Activated T-cell treated with anti-CD3 and anti-CD28 coated beads for 24 hours (primary cell): ENCODE data around the gene NANOS1.
"Not testable (repeated sequence)": the region's sequence is repeated elsewhere in the genome, so short reads cannot be mapped to it uniquely, and the experiment has no call there.

Experiments used
- DNase-seq: peaks from one replicate; pipeline ENCODE4 v3.0.0-alpha.2; 2020; ENCODE audit warnings: low read depth

NANOS1 gene

GRCh38 chr10:119007211-119007574 lies 22.3 kb upstream of the NANOS1 start:
- DNase-seq, result no peak

- peak; percentile 11 for DNase-seq
Measured at GRCh38 chr10:119020627-119020946, 8.9 kb upstream of the NANOS1 start.

DNA sequence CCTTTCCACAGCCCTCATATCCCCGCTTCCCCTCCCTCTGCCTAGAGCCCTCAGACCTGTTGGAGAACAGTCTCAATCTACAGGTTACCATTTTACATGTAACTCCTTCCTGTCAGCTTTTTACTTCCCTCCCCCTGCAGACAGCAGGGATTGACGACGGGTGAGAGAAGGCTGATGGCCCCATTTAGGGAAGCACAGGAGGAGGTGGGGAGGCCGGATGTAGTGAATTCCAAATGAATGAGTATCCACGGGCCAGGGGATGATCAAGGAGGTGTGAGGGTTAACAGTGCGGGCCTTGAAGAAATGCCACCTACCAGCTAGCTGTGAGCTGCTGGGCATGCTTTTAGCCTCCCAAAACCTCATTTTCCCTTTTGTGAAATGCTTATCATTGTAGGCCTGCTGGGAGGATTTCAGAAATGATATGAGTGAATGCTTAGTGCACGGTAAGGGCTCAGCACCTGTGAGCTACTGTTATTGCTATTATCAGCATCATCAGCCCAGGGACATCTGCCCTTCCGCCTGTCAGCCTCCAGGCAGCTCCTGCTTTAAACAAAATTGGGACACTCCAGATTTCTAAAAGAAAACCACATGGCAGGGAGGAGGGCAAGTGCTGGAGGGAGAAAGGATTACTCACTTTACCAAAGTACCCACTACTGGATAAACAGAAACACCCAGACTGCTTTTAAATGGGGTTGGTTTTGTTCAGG lies 6.5 kb upstream of the NANOS1 start:
- DNase-seq, result no peak

DNA sequence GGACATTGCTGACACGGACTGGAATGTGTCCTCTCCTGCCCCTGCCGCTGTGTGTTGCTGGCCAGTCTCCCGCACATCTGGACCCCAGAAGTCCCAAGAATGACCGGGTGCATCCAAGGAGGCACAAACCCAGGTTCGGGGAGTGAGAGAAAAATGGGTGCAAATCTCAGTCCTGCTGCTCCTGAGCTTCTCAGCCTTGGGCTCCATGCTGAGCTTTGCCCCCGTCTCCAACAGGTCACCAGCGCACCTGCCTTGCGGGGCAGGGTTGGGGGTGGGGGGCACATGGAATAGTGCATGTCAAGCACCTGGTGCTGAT lies 6.0 kb upstream of the NANOS1 start:
- DNase-seq, result no peak

GRCh38 chr10:119024882-119025281 lies 4.6 kb upstream of the NANOS1 start:
- DNase-seq, result no peak

DNA sequence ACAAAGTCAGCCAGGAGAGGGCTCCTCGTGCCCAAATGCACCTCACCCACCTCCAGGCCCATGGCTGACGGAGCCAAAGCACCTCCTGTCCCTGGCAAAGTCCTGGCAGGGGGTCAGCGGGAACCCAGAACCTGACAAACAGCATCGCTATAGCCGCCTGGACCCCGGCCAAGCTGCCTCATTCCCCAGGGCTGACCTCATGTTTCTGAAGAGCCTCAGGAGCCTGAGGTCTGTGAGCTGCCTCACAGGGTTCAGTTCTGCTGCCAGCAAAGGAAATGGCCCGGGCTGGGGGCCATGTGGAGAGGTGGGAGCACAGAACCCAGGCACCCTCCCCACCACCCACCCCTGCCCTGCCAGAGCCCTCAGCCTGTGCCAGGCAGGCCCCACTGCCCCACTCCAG lies 4.2 kb upstream of the NANOS1 start:
- no peak for DNase-seq

DNA sequence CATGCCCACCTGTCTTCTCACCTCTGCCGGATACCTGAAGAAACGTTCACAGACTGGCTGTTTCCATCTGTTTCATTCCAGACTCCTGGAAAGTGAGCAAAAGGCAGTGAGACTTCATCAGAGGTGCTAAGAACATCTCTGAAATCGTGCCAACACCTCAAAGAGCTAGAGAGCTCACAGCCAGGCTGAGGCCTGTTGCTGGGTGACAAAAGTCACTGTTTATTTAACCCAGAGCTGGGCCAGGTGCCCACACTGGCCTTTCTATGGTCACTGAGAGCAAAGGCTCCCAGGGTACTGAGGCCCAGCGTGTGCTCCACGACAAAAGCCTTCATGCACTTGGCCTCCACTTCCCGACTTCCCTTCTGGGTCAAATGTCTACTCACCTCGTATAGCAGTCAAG lies 3.7 kb upstream of the NANOS1 start:
- DNase-seq, result no peak

- DNase-seq, result no peak
Measured at GRCh38 chr10:119026301-119027110, 3.0 kb upstream of the NANOS1 start.

DNA sequence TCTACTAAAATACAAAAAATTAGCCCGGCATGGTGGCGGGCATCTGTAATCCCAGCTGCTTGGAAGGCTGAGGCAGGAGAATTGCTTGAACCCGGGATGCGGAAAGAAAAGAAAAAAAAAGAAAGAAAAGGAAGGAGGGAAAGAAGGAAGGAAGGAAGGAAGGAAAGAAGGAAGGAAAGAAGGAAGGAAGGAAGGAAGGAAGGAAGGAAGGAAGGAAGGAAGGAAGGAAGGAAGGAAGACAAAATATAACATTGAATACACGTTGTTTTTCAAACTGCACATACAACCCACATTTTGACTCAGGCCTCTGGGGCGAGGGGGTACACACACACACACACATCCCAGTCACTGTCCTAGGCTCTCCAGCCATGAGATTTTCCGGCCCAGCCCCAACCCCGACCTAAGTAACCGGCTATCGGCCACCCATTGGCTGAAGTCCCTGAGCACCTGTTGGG lies 1.0 kb upstream of the NANOS1 start:
- DNase-seq, result not testable (repeated sequence)

DNA sequence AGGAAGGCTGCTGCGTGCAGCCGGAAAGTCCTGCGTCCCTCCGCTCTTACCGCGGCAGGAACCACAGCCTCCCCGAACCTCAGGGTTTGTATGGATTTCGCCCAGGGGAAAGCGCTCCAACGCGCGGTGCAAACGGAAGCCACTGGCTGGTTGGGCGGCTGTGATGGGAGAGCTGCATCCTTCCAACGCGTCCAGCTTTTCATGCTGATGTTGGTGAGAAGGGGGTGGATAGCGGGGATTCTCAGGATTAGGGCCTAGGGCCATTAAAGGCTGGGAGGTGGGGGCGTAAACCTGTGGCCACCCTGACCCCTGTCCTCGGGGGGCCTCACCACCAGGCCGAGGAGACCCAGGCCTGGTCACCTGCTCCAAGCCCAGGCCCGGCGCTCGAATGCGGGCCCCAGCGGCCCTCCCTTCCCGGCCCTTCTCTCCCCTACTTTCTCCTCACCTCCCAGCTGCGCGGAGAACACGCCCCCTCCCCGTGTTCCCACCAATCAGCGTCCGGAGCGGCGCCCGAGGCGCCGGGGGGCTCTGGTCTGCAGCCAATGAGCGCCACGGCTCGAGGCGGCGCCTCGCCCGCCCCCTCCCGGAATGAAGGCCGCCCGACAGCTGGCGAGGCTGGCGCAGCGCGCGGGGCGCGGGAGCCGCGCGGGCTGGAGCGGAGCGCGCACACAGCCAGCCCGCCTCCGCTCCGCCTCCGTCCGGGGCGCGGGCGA lies 458 bp upstream of the NANOS1 start:
- DNase-seq, result peak; percentile 73

DNA sequence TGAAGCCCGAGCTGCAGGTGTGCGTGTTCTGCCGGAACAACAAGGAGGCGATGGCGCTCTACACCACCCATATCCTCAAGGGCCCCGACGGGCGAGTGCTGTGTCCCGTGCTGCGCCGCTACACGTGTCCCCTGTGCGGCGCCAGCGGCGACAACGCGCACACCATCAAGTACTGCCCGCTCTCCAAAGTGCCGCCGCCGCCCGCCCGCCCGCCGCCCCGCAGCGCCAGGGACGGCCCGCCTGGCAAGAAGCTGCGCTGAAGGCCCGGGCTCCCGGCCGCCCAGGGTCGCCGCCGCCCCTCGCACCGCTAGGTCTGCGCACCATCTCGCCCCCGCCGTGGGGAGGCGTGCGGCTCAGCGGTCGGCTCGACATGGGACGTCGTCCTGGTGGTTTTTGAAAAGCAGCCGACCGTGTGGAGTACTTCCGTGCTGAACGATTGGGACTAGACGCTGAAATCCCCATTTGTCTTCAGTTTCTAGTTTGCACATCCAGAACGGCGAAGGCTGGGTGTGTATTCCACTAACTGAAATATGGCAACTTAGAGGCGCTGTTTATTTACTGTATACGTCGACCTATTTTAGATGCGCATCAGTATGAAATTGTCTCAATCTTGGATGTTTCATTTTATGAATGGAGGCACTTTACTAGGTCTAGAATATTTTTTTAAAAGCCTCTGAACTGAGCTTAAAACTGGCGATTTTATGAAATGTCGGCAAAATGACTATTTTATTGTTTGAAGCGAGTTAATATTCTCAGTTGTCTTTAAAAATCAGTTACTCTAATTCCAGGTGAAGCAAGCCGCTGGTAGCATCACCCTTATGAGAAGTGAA lies 1.1 kb downstream of the NANOS1 start:
- DNase-seq, result peak; percentile 11

- DNase-seq, result no peak
Measured at GRCh38 chr10:119031496-119032059, 2.1 kb downstream of the NANOS1 start.

- DNase-seq, result no peak
Measured at GRCh38 chr10:119039161-119039560, 9.6 kb downstream of the NANOS1 start.

DNA sequence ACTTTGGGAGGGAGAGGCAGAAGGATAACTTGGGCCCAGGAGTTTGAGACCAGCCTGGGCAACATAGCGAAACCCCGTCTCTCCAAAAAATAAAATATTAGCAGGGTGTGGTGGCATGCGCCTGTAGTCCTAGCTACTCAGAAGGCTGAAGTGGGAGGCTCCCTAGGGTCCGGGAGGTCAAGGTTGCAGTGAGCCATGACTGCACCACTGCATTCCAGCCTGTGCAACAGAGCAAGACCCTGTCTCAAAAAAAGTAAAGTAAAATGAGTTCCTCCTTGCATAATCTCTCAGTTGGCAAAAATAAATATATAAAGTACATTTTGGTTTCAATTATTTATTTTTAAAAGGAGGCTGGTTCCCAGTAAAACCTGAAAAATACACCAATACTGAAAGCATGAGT lies 11.8 kb downstream of the NANOS1 start:
- DNase-seq, result no peak

DNA sequence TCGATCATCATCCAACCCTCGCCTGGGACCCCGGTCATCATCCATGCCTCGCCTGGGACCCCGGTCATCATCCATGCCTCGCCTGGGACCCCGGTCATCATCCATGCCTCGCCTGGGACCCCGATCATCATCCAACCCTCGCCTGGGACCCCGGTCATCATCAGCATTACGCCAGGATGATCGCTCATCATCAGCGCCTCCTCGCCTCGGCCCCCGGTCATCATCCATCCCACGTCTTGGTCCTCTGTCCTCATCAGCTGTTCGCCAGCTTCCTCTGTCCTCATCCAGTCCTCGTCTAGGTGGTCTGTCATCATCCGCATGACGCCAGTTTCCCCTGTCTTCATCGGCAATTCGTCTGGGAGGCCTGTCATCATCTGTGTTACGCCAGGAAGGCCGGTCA lies 12.7 kb downstream of the NANOS1 start:
- no peak for DNase-seq

- DNase-seq, result no peak
Measured at GRCh38 chr10:119045561-119045960, 16.0 kb downstream of the NANOS1 start.

DNA sequence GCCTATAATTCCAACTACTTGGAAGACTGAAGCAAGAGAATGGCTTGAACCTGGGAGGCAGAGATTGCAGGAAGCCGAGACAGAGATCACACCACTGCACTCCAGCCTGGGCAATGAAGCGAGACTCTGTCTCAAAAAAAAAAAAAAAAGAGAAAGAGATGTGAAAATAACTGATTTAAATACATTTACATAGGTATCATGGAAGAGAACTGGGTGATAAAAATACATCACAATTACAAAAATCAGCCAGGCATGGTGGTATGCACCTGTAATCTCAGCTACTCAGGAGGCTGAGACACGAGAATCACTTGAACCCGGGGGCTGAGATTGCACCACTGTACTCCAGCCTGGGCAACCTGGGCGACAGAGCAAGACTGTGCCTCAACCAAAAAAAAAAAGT lies 19.8 kb downstream of the NANOS1 start:
- DNase-seq, result no peak

DNA sequence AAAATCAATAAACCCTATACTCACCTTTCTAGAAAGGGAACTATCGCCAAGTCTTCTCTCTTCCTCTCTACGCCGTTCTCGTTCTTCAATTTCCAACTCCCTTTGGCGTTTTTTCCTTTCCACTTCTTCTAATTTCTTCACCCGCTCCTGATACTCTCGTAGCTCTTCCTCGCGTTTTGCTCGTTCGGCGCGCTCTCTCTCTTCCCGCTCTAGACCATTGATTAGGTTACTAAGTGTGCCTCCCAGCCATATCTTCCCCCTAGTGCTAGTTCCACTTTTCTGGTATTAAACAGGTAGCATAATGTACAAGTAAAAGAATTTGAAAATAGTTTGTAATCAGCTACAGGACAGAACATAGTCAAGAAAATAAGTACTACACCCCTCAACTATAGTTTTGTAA lies 20.3 kb downstream of the NANOS1 start:
- DNase-seq, result no peak

DNA sequence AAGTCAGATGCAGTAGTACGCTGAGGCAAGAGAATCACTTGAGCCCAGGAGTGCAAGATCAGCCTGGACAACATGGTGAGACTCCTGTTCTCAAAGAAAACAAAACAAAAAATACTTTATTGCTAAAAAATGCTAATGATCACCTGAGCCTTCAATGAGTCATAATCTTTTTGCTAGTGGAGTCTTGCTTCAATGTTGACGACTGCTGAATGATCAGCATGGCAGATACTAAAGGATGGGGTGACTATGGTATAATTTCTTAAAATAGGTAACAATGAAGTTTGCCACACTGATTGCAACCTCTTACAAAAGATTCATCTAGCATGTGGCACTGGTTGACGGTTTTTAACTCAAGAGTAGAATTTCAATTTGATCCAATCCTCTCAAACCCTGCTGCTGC lies 22.3 kb downstream of the NANOS1 start:
- DNase-seq, result no peak

- no peak for DNase-seq
Measured at GRCh38 chr10:119055472-119055871, 26.0 kb downstream of the NANOS1 start.

DNA sequence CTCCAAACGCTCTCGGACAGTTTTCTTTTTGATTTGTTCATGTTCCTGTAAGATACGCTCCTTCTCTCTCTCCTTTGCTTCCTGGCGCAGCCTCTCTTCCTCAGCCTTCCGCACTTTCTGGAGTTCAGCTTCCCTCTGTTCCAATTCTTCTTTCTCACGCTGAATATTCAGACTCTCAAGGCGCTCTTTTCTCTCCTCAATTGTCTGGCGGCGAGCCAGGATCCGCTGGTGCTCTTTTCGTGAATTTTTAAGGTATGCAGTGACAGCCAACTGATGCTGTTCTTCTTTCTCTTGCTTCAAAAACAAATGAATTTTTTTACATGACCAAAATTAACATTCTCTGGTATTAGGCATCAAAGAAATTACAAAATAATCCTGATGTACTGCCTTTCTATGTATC lies 28.5 kb downstream of the NANOS1 start:
- no peak for DNase-seq

DNA sequence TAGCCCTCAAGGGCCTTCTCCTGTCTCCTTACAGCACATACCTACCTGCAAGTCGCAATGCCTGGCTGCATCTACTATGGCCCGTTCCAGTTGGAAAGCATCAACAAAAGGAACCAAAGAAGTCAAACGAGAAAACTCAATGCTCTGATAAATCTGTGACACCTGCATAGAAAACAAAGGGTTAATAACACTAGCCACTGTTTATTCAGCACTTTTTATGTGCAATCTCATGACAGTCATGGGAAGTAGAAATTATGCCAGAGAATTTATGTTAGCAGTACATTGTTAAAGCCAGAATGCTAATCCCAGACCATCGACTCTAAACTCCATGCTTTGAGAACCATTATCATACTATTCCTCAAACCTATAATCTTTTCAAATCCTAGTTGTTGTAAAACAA lies 30.0 kb downstream of the NANOS1 start:
- DNase-seq, result no peak
